Astrocyte (in vitro differentiated cells and primary cell): ENCODE results near the gene CPNE4. TPM values are rescaled to one million over a fixed set of nuclear protein-coding genes. Genes with fewer than 3 reads are reported as not detected.
A peak's percentile ranks its signal among the peaks of the same experiment; 100 is the strongest.
"Not testable (repeated sequence)": the region's sequence is repeated elsewhere in the genome, so short reads cannot be mapped to it uniquely, and the experiment has no call there.

ENCODE experiments used
- DNase-seq: peaks from one replicate; pipeline ENCODE4 v3.0.0-alpha.2; 2010; ENCODE audit warnings: low read depth
- FAIRE-seq: peaks from 2 replicates; lab custom pipeline; 2011; peaks lifted over from hg19 to GRCh38; lab: Jason Lieb, UNC
- H2AFZ ChIP-seq: 2 replicates; pipeline ENCODE4 v1.6.0; 2012; ENCODE audit warnings: low read depth, low read length, inconsistent platforms
- H3K27ac ChIP-seq: 2 replicates; pipeline ENCODE4 v1.5.1; 2011; ENCODE audit warnings: low read depth, low read length, inconsistent platforms
- H3K27me3 ChIP-seq: 2 replicates; pipeline ENCODE4 v1.6.0; 2011; ENCODE audit warnings: low read length, inconsistent platforms; ENCODE audit not compliant: insufficient read depth
- H3K36me3 ChIP-seq: 2 replicates; pipeline ENCODE4 v1.5.1; 2011; ENCODE audit warnings: low read length, inconsistent platforms; ENCODE audit not compliant: insufficient read depth
- H3K4me1 ChIP-seq: 2 replicates; pipeline ENCODE4 v1.5.1; 2011; ENCODE audit warnings: low read length, inconsistent platforms; ENCODE audit not compliant: insufficient read depth
- H3K4me2 ChIP-seq: 2 replicates; pipeline ENCODE4 v1.6.0; 2012; ENCODE audit warnings: low read length, inconsistent platforms
- H3K4me3 ChIP-seq: 2 replicates; pipeline ENCODE4 v1.5.1; 2011; ENCODE audit warnings: low read depth, mild to moderate bottlenecking, low read length, inconsistent platforms; ENCODE audit not compliant: insufficient read depth
- H3K79me2 ChIP-seq: 2 replicates; pipeline ENCODE4 v1.6.0; 2012; ENCODE audit warnings: mild to moderate bottlenecking, low read length, inconsistent platforms; ENCODE audit not compliant: insufficient read depth
- H3K9ac ChIP-seq: 2 replicates; pipeline ENCODE4 v1.6.0; 2012; ENCODE audit warnings: mild to moderate bottlenecking, low read length, inconsistent platforms
- H3K9me3 ChIP-seq: 2 replicates; pipeline ENCODE4 v1.5.1; 2012; ENCODE audit warnings: low read depth, mild to moderate bottlenecking, low read length, inconsistent platforms; ENCODE audit not compliant: insufficient read depth
- H4K20me1 ChIP-seq: 2 replicates; pipeline ENCODE4 v1.6.0; 2012; ENCODE audit warnings: low read length, inconsistent platforms; ENCODE audit not compliant: insufficient read depth
- H3K27ac Mint-ChIP-seq: one replicate; pipeline ENCODE4 v1.8.0; 2021; ENCODE audit warnings: mild to moderate bottlenecking, mixed read lengths; ENCODE audit not compliant: unreplicated experiment
- H3K27me3 Mint-ChIP-seq: one replicate; pipeline ENCODE4 v1.8.0; 2021; ENCODE audit warnings: low read depth, mixed read lengths; ENCODE audit not compliant: unreplicated experiment
- H3K36me3 Mint-ChIP-seq: one replicate; pipeline ENCODE4 v1.8.0; 2021; ENCODE audit warnings: low read depth, mixed read lengths; ENCODE audit not compliant: unreplicated experiment
- H3K4me1 Mint-ChIP-seq: one replicate; pipeline ENCODE4 v1.8.0; 2021; ENCODE audit warnings: low read depth, mixed read lengths; ENCODE audit not compliant: unreplicated experiment
- H3K4me3 Mint-ChIP-seq: one replicate; pipeline ENCODE4 v1.8.0; 2021; ENCODE audit warnings: mild to moderate bottlenecking, moderate library complexity, mixed read lengths; ENCODE audit not compliant: unreplicated experiment
- H3K9me3 Mint-ChIP-seq: one replicate; pipeline ENCODE4 v1.8.0; 2021; ENCODE audit warnings: mild to moderate bottlenecking, mixed read lengths; ENCODE audit not compliant: unreplicated experiment
- CTCF ChIP-seq: IDR thresholded peaks from 2 replicates; pipeline ENCODE4 v1.5.1; 2011; ENCODE audit warnings: low read depth, mild to moderate bottlenecking, inconsistent platforms, low read length, moderate library complexity; ENCODE audit not compliant: insufficient read depth
- EZH2 ChIP-seq: IDR thresholded peaks from 2 replicates; pipeline ENCODE4 v1.6.1; 2012; ENCODE audit warnings: mild to moderate bottlenecking, low read length, inconsistent platforms; ENCODE audit not compliant: insufficient read depth
- total RNA-seq: library from RNA; stranded (reverse); gene quantifications from 2 replicates; pipeline ENCODE4 v1.2.1, GENCODE V29; 2021

The CPNE4 gene
- total RNA-seq, 1 donor from 2014 or later: 0.68 TPM

GRCh38 chr3:131972550-131972949 lies 62.3 kb downstream of the CPNE4 start:
- peaks cover 3% of the 10 kb centered on the region for H3K36me3 Mint-ChIP-seq
- Histone ChIP-seq H3K79me2 (no peaks in the 10 kb centered on the region), H3K27me3 (no peaks in the 10 kb centered on the region), H3K4me2 (no peak overlapping the region), H3K36me3 (no peaks in the 10 kb centered on the region), H3K4me1 (no peaks in the 10 kb centered on the region), H3K4me3 (no peak overlapping the region), H4K20me1 (no peaks in the 10 kb centered on the region), H3K9me3 (no peaks in the 10 kb centered on the region), H2AFZ (no peak overlapping the region), H3K9ac (no peak overlapping the region), H3K27ac (no peak overlapping the region)
- TF ChIP-seq EZH2: no peak
- no peak for TF ChIP-seq CTCF
- no peaks in the 10 kb centered on the region for H3K27me3 Mint-ChIP-seq
- H3K27ac Mint-ChIP-seq: peak overlapping the region; percentile 53
- H3K9me3 Mint-ChIP-seq: peaks cover 2% of the 10 kb centered on the region
- no peak for FAIRE-seq
- no peak for DNase-seq
- H3K4me1 Mint-ChIP-seq: peaks cover 5% of the 10 kb centered on the region
- no peak overlapping the region for H3K4me3 Mint-ChIP-seq

GRCh38 chr3:131972091-131972490 lies 62.7 kb downstream of the CPNE4 start:
- TF ChIP-seq EZH2 (no peak), CTCF (no peak)
- no peak overlapping the region for H3K27ac Mint-ChIP-seq
- no peak for FAIRE-seq

GRCh38 chr3:131963442-131963841 lies 71.4 kb downstream of the CPNE4 start:
- not testable (repeated sequence) for H2AFZ ChIP-seq, H3K9ac ChIP-seq, FAIRE-seq, H3K79me2 ChIP-seq, H3K9me3 ChIP-seq, H3K36me3 Mint-ChIP-seq, H3K36me3 ChIP-seq, H3K27ac Mint-ChIP-seq, H3K4me1 ChIP-seq, H3K27me3 ChIP-seq, H4K20me1 ChIP-seq, H3K4me2 ChIP-seq, H3K4me3 Mint-ChIP-seq, H3K4me3 ChIP-seq, H3K27me3 Mint-ChIP-seq, H3K27ac ChIP-seq, DNase-seq
- Mint-ChIP-seq H3K9me3 (peaks cover 17% of the 10 kb centered on the region), H3K4me1 (peaks cover 17% of the 10 kb centered on the region)

More at GRCh38 chr3:131972091-131972490, 62.7 kb downstream of the CPNE4 start:
- Histone ChIP-seq H3K9me3 (no peaks in the 10 kb centered on the region), H3K27ac (no peak overlapping the region), H3K4me1 (no peaks in the 10 kb centered on the region), H3K4me2 (no peak overlapping the region), H3K4me3 (no peak overlapping the region), H3K79me2 (no peaks in the 10 kb centered on the region), H3K27me3 (no peaks in the 10 kb centered on the region), H4K20me1 (no peaks in the 10 kb centered on the region), H3K9ac (no peak overlapping the region), H3K36me3 (no peaks in the 10 kb centered on the region), H2AFZ (no peak overlapping the region)
- Mint-ChIP-seq H3K4me3 (no peak overlapping the region), H3K36me3 (peaks cover 3% of the 10 kb centered on the region), H3K4me1 (peaks cover 5% of the 10 kb centered on the region), H3K27me3 (no peaks in the 10 kb centered on the region), H3K9me3 (peaks cover 2% of the 10 kb centered on the region)
- peak; percentile 59 for DNase-seq
